ENCODE measurements around the gene NFKBIZ.

Gene NFKBIZ

GRCh38 chr3:101848754-101849713, at the start of gene NFKBIZ:
Gene NFKBIZ (plus strand): TSS chr3:101849514. CDS start chr3:101849629, 115 bp downstream.
- TF ChIP-seq EP300 (IDR thresholded peaks at IDR 0.05; ENCODE audit: borderline replicate concordance) (peak; percentile 80), MAX (IDR thresholded peaks at IDR 0.05) (peak; percentile 76), CREB1 (IDR thresholded peaks at IDR 0.05; ENCODE audit: low read depth) (no peak), ZBTB7A (IDR thresholded peaks at IDR 0.05; ENCODE audit: low read depth) (peak; percentile 50; the same call in 1 of the 2 replicates), REST (IDR thresholded peaks at IDR 0.05; ENCODE audit: low read depth) (no peak), USF1 (IDR thresholded peaks at IDR 0.05) (no peak), TEAD4 (IDR thresholded peaks at IDR 0.05) (peak; percentile 58), RAD21 (IDR thresholded peaks at IDR 0.05; ENCODE audit: low read depth) (peak; percentile 17; the same call in 1 of the 2 replicates), NFIC (IDR thresholded peaks at IDR 0.05) (peak; percentile 55; the same call in 1 of the 2 replicates), EGR1 (IDR thresholded peaks at IDR 0.05) (0 out of 2 replicates have a peak, but pooled peaks have one; percentile 6), FOXM1 (IDR thresholded peaks at IDR 0.05; ENCODE audit: borderline replicate concordance, low read depth) (0 out of 2 replicates have a peak, but pooled peaks have one; percentile 16), TAF1 (IDR thresholded peaks at IDR 0.05; ENCODE audit: low read depth) (peak; percentile 56; the same call in 1 of the 2 replicates), YY1 (IDR thresholded peaks at IDR 0.05; ENCODE audit: low read depth) (no peak), CEBPB (IDR thresholded peaks at IDR 0.05) (peak; percentile 61), TCF12 (IDR thresholded peaks at IDR 0.05; ENCODE audit: low read depth) (peak; percentile 83)

GRCh38 chr3:101801174-101801573, 48.1 kb upstream of the NFKBIZ start:
- TF ChIP-seq ZBTB7A (IDR thresholded peaks at IDR 0.05; ENCODE audit: low read depth) (no peak), EP300 (IDR thresholded peaks at IDR 0.05; ENCODE audit: borderline replicate concordance) (no peak)

- TF ChIP-seq CREB1 (IDR thresholded peaks at IDR 0.05; ENCODE audit: low read depth) (no peak), NFIC (IDR thresholded peaks at IDR 0.05) (no peak), REST (IDR thresholded peaks at IDR 0.05; ENCODE audit: low read depth) (no peak), EGR1 (IDR thresholded peaks at IDR 0.05) (no peak), EP300 (IDR thresholded peaks at IDR 0.05; ENCODE audit: borderline replicate concordance) (no peak), MAX (IDR thresholded peaks at IDR 0.05) (no peak), FOXM1 (IDR thresholded peaks at IDR 0.05; ENCODE audit: borderline replicate concordance, low read depth) (no peak), TAF1 (IDR thresholded peaks at IDR 0.05; ENCODE audit: low read depth) (no peak), TEAD4 (IDR thresholded peaks at IDR 0.05) (no peak), USF1 (IDR thresholded peaks at IDR 0.05) (no peak), YY1 (IDR thresholded peaks at IDR 0.05; ENCODE audit: low read depth) (no peak), CEBPB (IDR thresholded peaks at IDR 0.05) (no peak), ZBTB7A (IDR thresholded peaks at IDR 0.05; ENCODE audit: low read depth) (no peak), TCF12 (IDR thresholded peaks at IDR 0.05; ENCODE audit: low read depth) (no peak), RAD21 (IDR thresholded peaks at IDR 0.05; ENCODE audit: low read depth) (no peak)
Observed at GRCh38 chr3:101802179-101802578, 47.1 kb upstream of the NFKBIZ start.

- TF ChIP-seq RAD21 (IDR thresholded peaks at IDR 0.05; ENCODE audit: low read depth) = peak; percentile 61
- no peak for TF ChIP-seq EP300 (IDR thresholded peaks at IDR 0.05; ENCODE audit: borderline replicate concordance)
Observed at GRCh38 chr3:101803173-101803782, 46.0 kb upstream of the NFKBIZ start.

GRCh38 chr3:101803939-101804338, 45.4 kb upstream of the NFKBIZ start:
- TF ChIP-seq YY1 (IDR thresholded peaks at IDR 0.05; ENCODE audit: low read depth) (no peak), CEBPB (IDR thresholded peaks at IDR 0.05) (no peak), TEAD4 (IDR thresholded peaks at IDR 0.05) (no peak), RAD21 (IDR thresholded peaks at IDR 0.05; ENCODE audit: low read depth) (no peak), TAF1 (IDR thresholded peaks at IDR 0.05; ENCODE audit: low read depth) (no peak), NFIC (IDR thresholded peaks at IDR 0.05) (no peak)
